Measurements from ENCODE around the gene SECISBP2L. TPM values are rescaled to one million over a fixed set of nuclear protein-coding genes. Genes with fewer than 3 reads are reported as not detected.

The SECISBP2L gene
- total and polyA plus RNA-seq, 2 experiments from 2014 or later, result 24.6 to 25.2 TPM

- H3K27ac ChIP-seq, result no peak overlapping the region
- H3K4me3 ChIP-seq, result no peak overlapping the region
- no peak for DNase-seq (ENCODE audit: low read depth in 1 of 2, low spot score in 1 of 2)
- no peak for TF ChIP-seq CTCF (IDR thresholded peaks at IDR 0.05; ENCODE audit: low read depth, low read length)
- H3K36me3 ChIP-seq, result no peaks in the 10 kb centered on the region
- H3K9me3 ChIP-seq (ENCODE audit: low read depth), result no peaks in the 10 kb centered on the region
- no peaks in the 10 kb centered on the region for H3K4me1 ChIP-seq (ENCODE audit: low read depth)
- peaks cover 12% of the 10 kb centered on the region for H3K27me3 ChIP-seq
Measured at GRCh38 chr15:48968066-48968465, 78.2 kb downstream of the SECISBP2L start.

DNA sequence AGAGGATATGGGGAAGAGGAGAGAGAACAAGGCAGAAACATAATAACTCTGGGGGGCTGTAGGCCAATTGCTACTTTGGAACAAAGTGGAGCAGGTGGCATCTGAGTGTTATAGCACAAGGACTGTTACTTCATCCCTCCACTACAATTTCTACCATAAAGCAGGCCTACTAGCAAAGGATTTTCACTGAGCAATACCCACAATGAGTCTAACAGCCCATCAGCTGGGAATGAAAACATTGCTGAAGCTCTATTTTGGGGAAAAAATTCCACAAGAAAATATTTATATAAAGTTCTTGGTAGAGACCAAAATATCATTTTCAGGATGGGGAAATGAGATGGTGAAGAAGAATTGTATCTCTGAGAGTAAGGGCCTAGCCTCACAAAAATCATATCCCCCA lies 78.9 kb downstream of the SECISBP2L start:
- no peaks in the 10 kb centered on the region for H3K4me1 ChIP-seq (ENCODE audit: low read depth)
- no peak overlapping the region for H3K4me3 ChIP-seq
- H3K27me3 ChIP-seq, result peaks cover 20% of the 10 kb centered on the region
- no peak for TF ChIP-seq CTCF (IDR thresholded peaks at IDR 0.05; ENCODE audit: low read depth, low read length)
- no peaks in the 10 kb centered on the region for H3K9me3 ChIP-seq (ENCODE audit: low read depth)
- H3K36me3 ChIP-seq, result no peaks in the 10 kb centered on the region
- DNase-seq (ENCODE audit: low read depth in 1 of 2, low spot score in 1 of 2), result no peak
- no peak overlapping the region for H3K27ac ChIP-seq

GRCh38 chr15:48966595-48967301 lies 79.5 kb downstream of the SECISBP2L start:
- H3K27ac ChIP-seq, result no peak overlapping the region
- H3K4me3 ChIP-seq, result no peak overlapping the region
- DNase-seq (ENCODE audit: low read depth in 1 of 2, low spot score in 1 of 2), result peak in 1 of 2 donors; percentile 46
- peaks cover 26% of the 10 kb centered on the region for H3K27me3 ChIP-seq
- H3K36me3 ChIP-seq, result no peaks in the 10 kb centered on the region
- no peaks in the 10 kb centered on the region for H3K9me3 ChIP-seq (ENCODE audit: low read depth)
- no peak for TF ChIP-seq CTCF (IDR thresholded peaks at IDR 0.05; ENCODE audit: low read depth, low read length)
- no peaks in the 10 kb centered on the region for H3K4me1 ChIP-seq (ENCODE audit: low read depth)

DNA sequence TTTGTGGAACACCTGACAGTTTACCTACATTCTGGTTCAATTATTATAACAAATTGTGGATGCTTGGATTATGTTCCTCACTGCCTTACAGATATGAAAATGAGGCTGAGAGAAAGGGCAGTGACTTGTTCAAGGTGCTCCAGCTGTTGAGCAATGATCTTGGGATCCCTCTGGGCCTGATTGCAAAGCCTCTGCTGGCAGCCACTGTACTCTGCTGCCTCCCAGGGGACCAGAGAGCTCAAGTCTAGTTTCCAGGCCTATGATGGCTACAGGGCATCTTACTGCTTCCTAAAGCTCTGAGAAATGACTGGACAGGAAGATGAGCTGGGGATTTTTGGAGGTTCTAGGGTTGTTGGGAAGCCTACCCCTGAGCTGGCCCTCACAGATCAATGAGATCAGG lies 80.3 kb downstream of the SECISBP2L start:
- TF ChIP-seq CTCF (IDR thresholded peaks at IDR 0.05; ENCODE audit: low read depth, low read length), result peak; percentile 15
- no peak overlapping the region for H3K27ac ChIP-seq
- H3K4me1 ChIP-seq (ENCODE audit: low read depth), result no peaks in the 10 kb centered on the region
- no peak overlapping the region for H3K4me3 ChIP-seq
- H3K27me3 ChIP-seq, result peaks cover 33% of the 10 kb centered on the region
- H3K36me3 ChIP-seq, result no peaks in the 10 kb centered on the region
- DNase-seq (ENCODE audit: low read depth in 1 of 2, low spot score in 1 of 2), result peak in 1 of 2 donors; percentile 79
- no peaks in the 10 kb centered on the region for H3K9me3 ChIP-seq (ENCODE audit: low read depth)

DNA sequence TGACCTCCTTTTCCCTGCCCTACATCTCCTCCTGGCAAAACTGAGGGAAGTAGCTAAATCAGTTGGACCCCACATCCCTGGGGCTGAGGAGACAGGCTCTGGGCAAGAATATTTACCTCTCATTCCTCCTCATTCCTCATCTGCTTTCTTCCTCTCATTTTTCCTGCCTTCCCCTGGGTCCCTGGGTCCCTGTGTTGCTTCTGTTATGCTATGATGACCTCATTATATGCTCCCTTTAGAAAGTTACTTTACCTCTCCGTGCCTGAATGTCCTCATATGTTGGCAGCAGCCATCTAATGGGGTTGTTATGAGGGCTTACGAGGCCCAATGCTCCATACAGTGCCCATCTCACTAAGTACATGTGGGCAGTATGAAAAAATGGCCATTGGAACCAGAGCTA lies 81.3 kb downstream of the SECISBP2L start:
- H3K9me3 ChIP-seq (ENCODE audit: low read depth), result no peaks in the 10 kb centered on the region
- no peak overlapping the region for H3K27ac ChIP-seq
- DNase-seq (ENCODE audit: low read depth in 1 of 2, low spot score in 1 of 2), result no peak
- no peak overlapping the region for H3K4me3 ChIP-seq
- no peaks in the 10 kb centered on the region for H3K4me1 ChIP-seq (ENCODE audit: low read depth)
- no peaks in the 10 kb centered on the region for H3K36me3 ChIP-seq
- TF ChIP-seq CTCF (IDR thresholded peaks at IDR 0.05; ENCODE audit: low read depth, low read length), result no peak
- peaks cover 43% of the 10 kb centered on the region for H3K27me3 ChIP-seq
